Endothelial cell of umbilical vein (primary cell): ENCODE data around the gene CTNNA2. TPM values are rescaled to one million over a fixed set of nuclear protein-coding genes. Genes with fewer than 3 reads are reported as not detected.

Experiments
- BruUV-seq: library from RNA; stranded (reverse); fragments of 400-500 nt; replicated peaks from 2 replicates; lab custom pipeline; 2021; lab: Mats Ljungman, UMichigan
- CTCF ChIA-PET: fragments of 300-600, 350-600 bp; sonication (Branson Sonifier 250); formaldehyde crosslinking; loops from one replicate; lab custom pipeline; 2021; ENCODE audit warnings: antibody characterized with exemption, inconsistent platforms; lab: Charles Lee
- POLR2A ChIA-PET: fragments of 300-600, 350-600 bp; sonication (Branson Sonifier 250); formaldehyde crosslinking; loops from one replicate; lab custom pipeline; 2021; ENCODE audit warnings: antibody characterized with exemption, inconsistent platforms; lab: Charles Lee
- DNase-seq: peaks from one replicate; pipeline ENCODE4 v3.0.0-alpha.2; 2011; ENCODE audit warnings: low read depth, low spot score
- FAIRE-seq: peaks from 2 replicates; lab custom pipeline; 2011; peaks lifted over from hg19 to GRCh38; lab: Jason Lieb, UNC
- H2AFZ ChIP-seq: 2 replicates; pipeline ENCODE4 v1.6.0; 2012; ENCODE audit warnings: low read depth, low read length, control low read depth, inconsistent platforms
- H3K27ac ChIP-seq: 2 replicates; pipeline ENCODE4 v1.5.1; 2011; ENCODE audit warnings: low read depth, mild to moderate bottlenecking, control low read depth, low read length, moderate library complexity; ENCODE audit not compliant: insufficient read depth
- H3K27me3 ChIP-seq, 2 experiments: 2 replicates each; pipeline versions ENCODE4 v1.6.0 to v1.6.1; 2011; ENCODE audit warnings: low read length in 2 of 2, mixed read lengths in 1 of 2; ENCODE audit not compliant: control insufficient read depth in 2 of 2, insufficient read depth in 2 of 2
- H3K36me3 ChIP-seq, 2 experiments: 2 replicates in 1 of 2; 3 replicates in 1 of 2; pipeline ENCODE4 v1.5.1; 2011; ENCODE audit warnings: low read length in 2 of 2, mild to moderate bottlenecking in 1 of 2, moderate library complexity in 1 of 2; ENCODE audit not compliant: control insufficient read depth in 2 of 2, insufficient read depth in 2 of 2; ENCODE audit errors: extremely low read depth in 1 of 2
- H3K4me1 ChIP-seq: 3 replicates; pipeline ENCODE4 v1.5.1; 2011; ENCODE audit warnings: mild to moderate bottlenecking, low read length; ENCODE audit not compliant: control insufficient read depth, insufficient read depth; ENCODE audit errors: extremely low read depth
- H3K4me2 ChIP-seq: 2 replicates; pipeline ENCODE4 v1.6.1; 2011; ENCODE audit warnings: low read length, control low read depth, mixed read lengths; ENCODE audit not compliant: insufficient read depth
- H3K4me3 ChIP-seq, 3 experiments: fragments of 200-600 bp in 1 of 3; sonication (generic), shearing (Covaris generic) in 1 of 3; replicated peaks in 1 of 3; 2 replicates each; pipeline ENCODE4 v1.5.1; 2011 to 2016; ENCODE audit warnings: control low read depth in 3 of 3, low read length in 3 of 3, mild to moderate bottlenecking in 2 of 3, inconsistent platforms in 1 of 3, low read depth in 1 of 3, moderate library complexity in 1 of 3; ENCODE audit not compliant: insufficient read depth in 1 of 3
- H3K79me2 ChIP-seq: 2 replicates; pipeline ENCODE4 v1.6.0; 2012; ENCODE audit warnings: low read length, inconsistent platforms; ENCODE audit not compliant: control insufficient read depth, insufficient read depth
- H3K9ac ChIP-seq: replicated peaks from 2 replicates; pipeline ENCODE3; 2011; ENCODE audit warnings: low read length, control low read depth; ENCODE audit not compliant: insufficient read depth; ENCODE audit errors: extremely low read depth
- H3K9me1 ChIP-seq: replicated peaks from 3 replicates; pipeline ENCODE4 v1.6.0; 2011; ENCODE audit warnings: mild to moderate bottlenecking, low read length; ENCODE audit not compliant: control insufficient read depth, insufficient read depth; ENCODE audit errors: extremely low read depth
- H3K9me3 ChIP-seq: replicated peaks from 2 replicates; pipeline ENCODE4 v1.5.1; 2012; ENCODE audit warnings: low read length, inconsistent platforms; ENCODE audit not compliant: control insufficient read depth, insufficient read depth
- H4K20me1 ChIP-seq: replicated peaks from 2 replicates; pipeline ENCODE3; 2011; ENCODE audit warnings: mild to moderate bottlenecking, low read length; ENCODE audit not compliant: control insufficient read depth, insufficient read depth; ENCODE audit errors: extremely low read depth
- CTCF ChIP-seq, 2 donors: IDR thresholded peaks; 1 replicate in 1 of 2; 2 replicates in 1 of 2; pipeline ENCODE4 v1.5.1; 2011; ENCODE audit warnings: low read length in 2 of 2, mild to moderate bottlenecking in 2 of 2, moderate library complexity in 2 of 2, control low read depth in 1 of 2, inconsistent platforms in 1 of 2, low read depth in 1 of 2; ENCODE audit not compliant: insufficient read depth in 1 of 2; ENCODE audit errors: extremely low read depth in 1 of 2
- EZH2 ChIP-seq: IDR thresholded peaks from 2 replicates; pipeline ENCODE4 v1.6.1; 2012; ENCODE audit warnings: borderline replicate concordance, low read depth, mild to moderate bottlenecking, moderate library complexity, low read length, inconsistent platforms; ENCODE audit not compliant: severe bottlenecking
- GATA2 ChIP-seq: IDR thresholded peaks from 2 replicates; pipeline ENCODE4 v1.7.0; 2011; ENCODE audit warnings: low read depth, mild to moderate bottlenecking, moderate library complexity, mixed read lengths, low read length; ENCODE audit not compliant: insufficient read length, insufficient read depth
- JUN ChIP-seq: IDR thresholded peaks from 2 replicates; pipeline ENCODE4 v1.6.1; 2011; ENCODE audit warnings: borderline replicate concordance, low read depth; ENCODE audit not compliant: insufficient read length, insufficient read depth
- MYC ChIP-seq: IDR thresholded peaks from one replicate; pipeline ENCODE4 v1.6.1; 2011; ENCODE audit warnings: mild to moderate bottlenecking, low read depth, low read length
- POLR2A ChIP-seq: IDR thresholded peaks from 2 replicates; pipeline ENCODE4 v1.6.1; 2012; ENCODE audit warnings: low read depth, mild to moderate bottlenecking, control low read depth, low read length
- POLR2AphosphoS5 ChIP-seq: IDR thresholded peaks from 2 replicates; pipeline ENCODE4 v1.6.1; 2012; ENCODE audit warnings: low read depth, mild to moderate bottlenecking, control low read depth, low read length, moderate library complexity; ENCODE audit not compliant: insufficient read depth
- dilution Hi-C: fragments of 300-500 bp; cut with MboI; formaldehyde crosslinking; loops from one replicate; pipeline ENCODE4 v1.15.0; 2019; ENCODE audit warnings: low sequenced_read_pairs; ENCODE audit not compliant: extremely low pct_ligation_motif_present
- intact Hi-C: fragments of 100-400 bp; cut with micrococcal nuclease; formaldehyde crosslinking; loops from one replicate; pipeline ENCODE4 v1.10.0; 2022
- polyA plus RNA-seq, 4 experiments: library from polyadenylated mRNA; depleted of rRNA in 3 of 4; stranded (reverse) in 3 of 4; unstranded in 1 of 4; fragments of >200 nt; gene quantifications; 2 replicates each; pipeline versions ENCODE4 v1.2.1 to v1.2.3, GENCODE V29; 2011 to 2012; ENCODE audit warnings: missing spikeins in 1 of 4
- total RNA-seq: library from RNA; stranded (reverse); gene quantifications from 2 replicates; pipeline ENCODE4 v1.2.3, GENCODE V29; 2021

CTNNA2 gene
- total and polyA plus RNA-seq, 2 donors (not counting 3 experiments of a cell fraction or from before 2014, with no cell fraction given): not detected

GRCh38 chr2:80061881-80062280 lies 549.0 kb downstream of the CTNNA2 start:
- no peaks in the 10 kb centered on the region for H3K4me1 ChIP-seq
- ChIA-PET POLR2A (no interaction called here), CTCF (interaction anchor here (0.5 kb wide), 1 partner anchor 20 kb away, joined by 3 read pairs; no protein-coding TSS in a partner anchor)
- H3K27me3 ChIP-seq: no peaks in the 10 kb centered on the region
- no peaks in the 10 kb centered on the region for H3K9me1 ChIP-seq
- TF ChIP-seq EZH2: no peak
- TF ChIP-seq MYC: no peak
- TF ChIP-seq GATA2: no peak
- TF ChIP-seq POLR2A: no peak
- no peak for TF ChIP-seq POLR2AphosphoS5
- no peak for TF ChIP-seq JUN
- TF ChIP-seq CTCF (IDR thresholded peaks at IDR 0.05; ENCODE audit: extremely low read depth in 1 of 2, insufficient read depth in 1 of 2, low read depth in 1 of 2, low read length in 2 of 2): no peak
- no peak for FAIRE-seq
- H3K27ac ChIP-seq: no peak overlapping the region
- intact Hi-C loops: no loop called here
- no peak overlapping the region for H3K9ac ChIP-seq
- H2AFZ ChIP-seq: no peak overlapping the region
- no TSS peak for BruUV-seq
- DNase-seq: no peak
- H3K4me3 ChIP-seq: no peak overlapping the region
- H3K4me2 ChIP-seq: no peak overlapping the region
- H3K79me2 ChIP-seq: no peaks in the 10 kb centered on the region
- dilution Hi-C loops: no loop called here
- peaks cover 3% of the 10 kb centered on the region for H3K9me3 ChIP-seq
- H3K36me3 ChIP-seq: no peaks in the 10 kb centered on the region
- H4K20me1 ChIP-seq: no peaks in the 10 kb centered on the region

GRCh38 chr2:80062298-80062697 lies 549.4 kb downstream of the CTNNA2 start:
- Histone ChIP-seq H3K9me3 (peaks cover 3% of the 10 kb centered on the region), H3K4me1 (no peaks in the 10 kb centered on the region), H3K4me2 (no peak overlapping the region), H3K9ac (no peak overlapping the region), H3K36me3 (no peaks in the 10 kb centered on the region), H3K4me3 (no peak overlapping the region), H4K20me1 (no peaks in the 10 kb centered on the region), H3K9me1 (no peaks in the 10 kb centered on the region), H3K27ac (no peak overlapping the region), H2AFZ (no peak overlapping the region), H3K27me3 (no peaks in the 10 kb centered on the region), H3K79me2 (no peaks in the 10 kb centered on the region)
- intact Hi-C loops: no loop called here
- CTCF ChIA-PET: no interaction called here
- dilution Hi-C loops: no loop called here
- DNase-seq: no peak
- TF ChIP-seq POLR2A: no peak
- no peak for TF ChIP-seq EZH2
- no peak for TF ChIP-seq JUN
- TF ChIP-seq CTCF (IDR thresholded peaks at IDR 0.05; ENCODE audit: extremely low read depth in 1 of 2, insufficient read depth in 1 of 2, low read depth in 1 of 2, low read length in 2 of 2): no peak
- no TSS peak for BruUV-seq
- POLR2A ChIA-PET: no interaction called here
- no peak for FAIRE-seq
